ENCODE data around the gene TBC1D1.

TBC1D1 gene

GRCh38 chr4:38150766-38151165 is 259.9 kb downstream of the TBC1D1 start:
- DNase-seq = no peak
- Mint-ChIP-seq H3K4me3 (no peak overlapping the region), H3K27me3 (peaks cover 7% of the 10 kb centered on the region), H3K36me3 (peaks cover 19% of the 10 kb centered on the region), H3K27ac (no peak overlapping the region), H3K9me3 (peaks cover 4% of the 10 kb centered on the region), H3K4me1 (peaks cover 38% of the 10 kb centered on the region)
- CTCF ChIA-PET = no interaction called here

- no peak overlapping the region for H3K27ac Mint-ChIP-seq
- peaks cover 6% of the 10 kb centered on the region for H3K9me3 Mint-ChIP-seq
- no peak for DNase-seq
- peaks cover 46% of the 10 kb centered on the region for H3K4me1 Mint-ChIP-seq
- peaks cover 7% of the 10 kb centered on the region for H3K27me3 Mint-ChIP-seq
- CTCF ChIA-PET = interaction anchor here (2.2 kb wide), 1 partner anchor 90 kb away, joined by 4 read pairs; no protein-coding TSS in a partner anchor
- peaks cover 23% of the 10 kb centered on the region for H3K36me3 Mint-ChIP-seq
- no peak overlapping the region for H3K4me3 Mint-ChIP-seq
Observed at GRCh38 chr4:38151873-38152272, 261.0 kb downstream of the TBC1D1 start.

GRCh38 chr4:38152305-38152704 is 261.4 kb downstream of the TBC1D1 start:
- DNase-seq = no peak
- Mint-ChIP-seq H3K9me3 (peaks cover 6% of the 10 kb centered on the region), H3K27ac (no peak overlapping the region), H3K4me3 (no peak overlapping the region), H3K4me1 (peaks cover 50% of the 10 kb centered on the region), H3K27me3 (peaks cover 7% of the 10 kb centered on the region), H3K36me3 (peaks cover 22% of the 10 kb centered on the region)
- CTCF ChIA-PET = interaction anchor here (0.9 to 2.2 kb wide), 4 partner anchors 12 to 527 kb away, joined by 3 to 4 read pairs (median 4); no protein-coding TSS in a partner anchor

GRCh38 chr4:38152721-38153386 is 262.0 kb downstream of the TBC1D1 start:
- CTCF ChIA-PET = interaction anchor here (0.9 to 2.2 kb wide), 4 partner anchors 11 to 528 kb away, joined by 3 to 4 read pairs (median 4); no protein-coding TSS in a partner anchor
- DNase-seq = no peak
- Mint-ChIP-seq H3K4me1 (peaks cover 56% of the 10 kb centered on the region), H3K9me3 (peaks cover 6% of the 10 kb centered on the region), H3K27me3 (peaks cover 2% of the 10 kb centered on the region), H3K4me3 (no peak overlapping the region), H3K27ac (no peak overlapping the region), H3K36me3 (peaks cover 19% of the 10 kb centered on the region)

- CTCF ChIA-PET = interaction anchor here (1.1 to 2.2 kb wide), 3 partner anchors 91 to 529 kb away, joined by 3 to 4 read pairs (median 4); no protein-coding TSS in a partner anchor
- Mint-ChIP-seq H3K27me3 (no peaks in the 10 kb centered on the region), H3K9me3 (peaks cover 6% of the 10 kb centered on the region), H3K27ac (no peak overlapping the region), H3K4me3 (no peak overlapping the region), H3K36me3 (peaks cover 16% of the 10 kb centered on the region), H3K4me1 (peaks cover 61% of the 10 kb centered on the region)
- DNase-seq = no peak
Observed at GRCh38 chr4:38153387-38153760, 262.5 kb downstream of the TBC1D1 start.

- peaks cover 16% of the 10 kb centered on the region for H3K36me3 Mint-ChIP-seq
- H3K4me1 Mint-ChIP-seq = peaks cover 69% of the 10 kb centered on the region
- no peak overlapping the region for H3K4me3 Mint-ChIP-seq
- H3K27ac Mint-ChIP-seq = peak overlapping the region; percentile 74
- CTCF ChIA-PET = interaction anchor here (1.8 kb wide), 1 partner anchor 27 kb away, joined by 5 read pairs; no protein-coding TSS in a partner anchor
- no peak for DNase-seq
- peaks cover 6% of the 10 kb centered on the region for H3K9me3 Mint-ChIP-seq
- no peaks in the 10 kb centered on the region for H3K27me3 Mint-ChIP-seq
Observed at GRCh38 chr4:38154252-38154651, 263.4 kb downstream of the TBC1D1 start.

GRCh38 chr4:38154681-38155588 is 264.1 kb downstream of the TBC1D1 start:
- Mint-ChIP-seq H3K36me3 (peaks cover 12% of the 10 kb centered on the region), H3K27me3 (no peaks in the 10 kb centered on the region), H3K27ac (peak overlapping the region; percentile 74), H3K4me1 (peaks cover 71% of the 10 kb centered on the region), H3K4me3 (no peak overlapping the region), H3K9me3 (peaks cover 6% of the 10 kb centered on the region)
- peak; percentile 68 for DNase-seq
- CTCF ChIA-PET = interaction anchor here (0.9 to 1.8 kb wide), 2 partner anchors 26 to 92 kb away, joined by 3 to 5 read pairs; no protein-coding TSS in a partner anchor

- CTCF ChIA-PET = interaction anchor here (0.9 to 1.8 kb wide), 2 partner anchors 26 to 93 kb away, joined by 3 to 5 read pairs; no protein-coding TSS in a partner anchor
- peaks cover 9% of the 10 kb centered on the region for H3K36me3 Mint-ChIP-seq
- DNase-seq = no peak
- H3K27ac Mint-ChIP-seq = peak overlapping the region; percentile 67
- H3K4me1 Mint-ChIP-seq = peaks cover 76% of the 10 kb centered on the region
- peaks cover 6% of the 10 kb centered on the region for H3K9me3 Mint-ChIP-seq
- H3K27me3 Mint-ChIP-seq = no peaks in the 10 kb centered on the region
- no peak overlapping the region for H3K4me3 Mint-ChIP-seq
Observed at GRCh38 chr4:38155589-38156294, 264.9 kb downstream of the TBC1D1 start.

- Mint-ChIP-seq H3K4me3 (no peak overlapping the region), H3K4me1 (peaks cover 88% of the 10 kb centered on the region), H3K36me3 (peaks cover 7% of the 10 kb centered on the region), H3K9me3 (peaks cover 6% of the 10 kb centered on the region), H3K27me3 (no peaks in the 10 kb centered on the region), H3K27ac (no peak overlapping the region)
- CTCF ChIA-PET = interaction anchor here (1.5 kb wide), 1 partner anchor 22 kb away, joined by 3 read pairs; no protein-coding TSS in a partner anchor
- no peak for DNase-seq
Observed at GRCh38 chr4:38157592-38157991, 266.7 kb downstream of the TBC1D1 start.

GRCh38 chr4:38160487-38161207 is 269.8 kb downstream of the TBC1D1 start:
- CTCF ChIA-PET = interaction anchor here (0.5 to 1.8 kb wide), 9 partner anchors 14 to 771 kb away, joined by 3 to 5 read pairs (median 4); no protein-coding TSS in a partner anchor
- Mint-ChIP-seq H3K27me3 (no peaks in the 10 kb centered on the region), H3K27ac (no peak overlapping the region), H3K4me3 (no peak overlapping the region), H3K4me1 (peaks cover 70% of the 10 kb centered on the region), H3K36me3 (peaks cover 13% of the 10 kb centered on the region), H3K9me3 (peaks cover 17% of the 10 kb centered on the region)
- peak; percentile 70 for DNase-seq

GRCh38 chr4:38161208-38162113 is 270.6 kb downstream of the TBC1D1 start:
- CTCF ChIA-PET = interaction anchor here (0.5 to 1.8 kb wide), 9 partner anchors 13 to 770 kb away, joined by 3 to 5 read pairs (median 3); no protein-coding TSS in a partner anchor
- no peak for DNase-seq
- peaks cover 68% of the 10 kb centered on the region for H3K4me1 Mint-ChIP-seq
- no peak overlapping the region for H3K27ac Mint-ChIP-seq
- peaks cover 13% of the 10 kb centered on the region for H3K36me3 Mint-ChIP-seq
- peaks cover 17% of the 10 kb centered on the region for H3K9me3 Mint-ChIP-seq
- H3K4me3 Mint-ChIP-seq = no peak overlapping the region
- H3K27me3 Mint-ChIP-seq = no peaks in the 10 kb centered on the region

- CTCF ChIA-PET = interaction anchor here (0.8 to 1.5 kb wide), 4 partner anchors 30 to 100 kb away, joined by 3 to 4 read pairs (median 4); no protein-coding TSS in a partner anchor
Observed at GRCh38 chr4:38162240-38162784, 271.4 kb downstream of the TBC1D1 start.

More at GRCh38 chr4:38162240-38162784, 271.4 kb downstream of the TBC1D1 start:
- Mint-ChIP-seq H3K4me1 (peaks cover 71% of the 10 kb centered on the region), H3K27ac (no peak overlapping the region), H3K4me3 (no peak overlapping the region), H3K27me3 (no peaks in the 10 kb centered on the region), H3K9me3 (peaks cover 15% of the 10 kb centered on the region), H3K36me3 (peaks cover 16% of the 10 kb centered on the region)
- DNase-seq = no peak

All from activated naive CD4-positive, alpha-beta T cell treated with anti-CD3 and anti-CD28 coated beads, Interleukin-2, amount 10 ng/mL, durations not matched to agents 7 days and 5 days (primary cell).